Smooth muscle cell (in vitro differentiated cells): Measurements from ENCODE around the gene PRIMA1. TPM values are rescaled to one million over a fixed set of nuclear protein-coding genes. Genes with fewer than 3 reads are reported as not detected.

Experiments used
- DNase-seq: peaks from one replicate; lab custom pipeline; 2025; ENCODE audit not compliant: unreplicated experiment; lab: John Stamatoyannopoulos, UW
- H2AFZ ChIP-seq: fragments of 200-600 bp; sonication (generic); 2 replicates; pipeline ENCODE4 v1.6.0; 2016; ENCODE audit warnings: antibody characterized with exemption, low read depth, mild to moderate bottlenecking
- H3F3A ChIP-seq: fragments of 200-600 bp; sonication (generic); 2 replicates; pipeline ENCODE4 v1.6.0; 2017; ENCODE audit warnings: antibody characterized with exemption, low read depth
- H3K27ac ChIP-seq: fragments of 200-600 bp; sonication (generic); 2 replicates; pipeline ENCODE4 v1.5.1; 2016; ENCODE audit warnings: low read depth, mild to moderate bottlenecking
- H3K27me3 ChIP-seq: fragments of 200-600 bp; sonication (generic); 2 replicates; pipeline ENCODE4 v1.6.1; 2016; ENCODE audit warnings: low read depth, mild to moderate bottlenecking
- H3K36me3 ChIP-seq: fragments of 200-600 bp; sonication (generic); 2 replicates; pipeline ENCODE4 v1.5.1; 2016; ENCODE audit warnings: low read depth
- H3K4me1 ChIP-seq: fragments of 200-600 bp; sonication (generic); 2 replicates; pipeline ENCODE4 v1.5.1; 2016; ENCODE audit warnings: low read depth
- H3K4me2 ChIP-seq: fragments of 200-600 bp; sonication (generic); 2 replicates; pipeline ENCODE4 v1.6.0; 2016; ENCODE audit warnings: mild to moderate bottlenecking
- H3K4me3 ChIP-seq: fragments of 200-600 bp; sonication (generic); 2 replicates; pipeline ENCODE4 v1.5.1; 2016; ENCODE audit warnings: mild to moderate bottlenecking
- H3K79me2 ChIP-seq: fragments of 200-600 bp; sonication (generic); 2 replicates; pipeline ENCODE4 v1.6.0; 2016; ENCODE audit warnings: low read depth, mild to moderate bottlenecking
- H3K9ac ChIP-seq: fragments of 200-600 bp; sonication (generic); 2 replicates; pipeline ENCODE4 v1.6.0; 2016; ENCODE audit warnings: low read depth
- H3K9me3 ChIP-seq: fragments of 200-600 bp; sonication (generic); replicated peaks from 2 replicates; pipeline ENCODE4 v1.5.1; 2016; ENCODE audit warnings: low read depth
- H4K20me1 ChIP-seq: fragments of 200-600 bp; sonication (generic); 2 replicates; pipeline ENCODE4 v1.6.0; 2016; ENCODE audit warnings: low read depth
- CTCF ChIP-seq: fragments of 200-600 bp; sonication (generic); IDR thresholded peaks from 2 replicates; pipeline ENCODE4 v1.5.1; 2017; ENCODE audit warnings: borderline replicate concordance, mild to moderate bottlenecking, antibody characterized with exemption; ENCODE audit not compliant: insufficient read depth, poor library complexity, severe bottlenecking
- WGBS: methylation state at CpG from one replicate; pipeline ENCODE4 v1.1.7; 2016; ENCODE audit warnings: low lambda C conversion rate; 5-methylcytosine and 5-hydroxymethylcytosine counted together
- polyA plus RNA-seq: library from polyadenylated mRNA; unstranded; fragments of >200 nt; fragmentation: Nextera tagmentation; extraction: Ambion mirVana; gene quantifications from 2 replicates; pipeline ENCODE4 v1.2.1, GENCODE V29; 2016
- total RNA-seq: library from RNA; depleted of rRNA; stranded (reverse); fragments of >200 nt; gene quantifications from 2 replicates; pipeline ENCODE4 v1.2.3, GENCODE V29; 2014

PRIMA1 gene
- total and polyA plus RNA-seq, 2 experiments from 2014 or later, result not detected

DNA sequence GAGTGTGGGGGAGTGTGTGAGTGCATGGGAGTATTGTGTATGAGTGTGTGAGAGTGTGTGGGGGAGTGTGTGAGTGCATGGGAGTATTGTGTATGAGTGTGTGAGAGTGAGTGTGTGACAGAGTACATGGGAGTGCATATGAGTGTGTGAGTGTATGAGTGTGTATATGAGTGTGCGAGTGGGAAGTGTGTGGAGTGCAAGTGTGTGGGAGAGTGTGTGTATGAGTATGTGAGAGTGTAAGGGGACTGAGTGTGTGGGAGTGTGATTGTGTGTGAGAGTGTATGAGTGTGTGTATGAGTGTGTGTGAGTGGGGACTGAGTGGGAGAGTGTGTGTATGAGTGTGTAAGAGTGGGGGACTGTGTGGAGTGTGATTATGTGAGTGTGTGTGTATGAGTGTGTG, 40.7 kb downstream of the PRIMA1 start:
- H2AFZ ChIP-seq, result no peak overlapping the region
- H3K4me3 ChIP-seq, result no peak overlapping the region
- no peak overlapping the region for H3K4me2 ChIP-seq
- no peak overlapping the region for H3K9ac ChIP-seq
- H3F3A ChIP-seq, result no peaks in the 10 kb centered on the region
- no peaks in the 10 kb centered on the region for H3K79me2 ChIP-seq
- no peak for TF ChIP-seq CTCF
- no peaks in the 10 kb centered on the region for H3K27me3 ChIP-seq
- 90% methylated on average over 1 of the region's 1 CpG for WGBS
- no peaks in the 10 kb centered on the region for H4K20me1 ChIP-seq
- peaks cover 33% of the 10 kb centered on the region for H3K4me1 ChIP-seq
- no peaks in the 10 kb centered on the region for H3K9me3 ChIP-seq
- no peak overlapping the region for H3K27ac ChIP-seq
- DNase-seq, result no peak
- no peaks in the 10 kb centered on the region for H3K36me3 ChIP-seq

- Histone ChIP-seq H3K36me3 (no peaks in the 10 kb centered on the region), H3K4me1 (peaks cover 31% of the 10 kb centered on the region), H3F3A (no peaks in the 10 kb centered on the region), H3K9me3 (no peaks in the 10 kb centered on the region), H3K4me3 (no peak overlapping the region), H3K4me2 (no peak overlapping the region), H3K27ac (no peak overlapping the region), H2AFZ (no peak overlapping the region), H3K79me2 (no peaks in the 10 kb centered on the region), H3K27me3 (no peaks in the 10 kb centered on the region), H4K20me1 (no peaks in the 10 kb centered on the region), H3K9ac (no peak overlapping the region)
- TF ChIP-seq CTCF, result no peak
- DNase-seq, result no peak
- WGBS, result 94% methylated on average over 15 of the region's 15 CpGs
Measured at GRCh38 chr14:93747102-93747501, 41.2 kb downstream of the PRIMA1 start.

DNA sequence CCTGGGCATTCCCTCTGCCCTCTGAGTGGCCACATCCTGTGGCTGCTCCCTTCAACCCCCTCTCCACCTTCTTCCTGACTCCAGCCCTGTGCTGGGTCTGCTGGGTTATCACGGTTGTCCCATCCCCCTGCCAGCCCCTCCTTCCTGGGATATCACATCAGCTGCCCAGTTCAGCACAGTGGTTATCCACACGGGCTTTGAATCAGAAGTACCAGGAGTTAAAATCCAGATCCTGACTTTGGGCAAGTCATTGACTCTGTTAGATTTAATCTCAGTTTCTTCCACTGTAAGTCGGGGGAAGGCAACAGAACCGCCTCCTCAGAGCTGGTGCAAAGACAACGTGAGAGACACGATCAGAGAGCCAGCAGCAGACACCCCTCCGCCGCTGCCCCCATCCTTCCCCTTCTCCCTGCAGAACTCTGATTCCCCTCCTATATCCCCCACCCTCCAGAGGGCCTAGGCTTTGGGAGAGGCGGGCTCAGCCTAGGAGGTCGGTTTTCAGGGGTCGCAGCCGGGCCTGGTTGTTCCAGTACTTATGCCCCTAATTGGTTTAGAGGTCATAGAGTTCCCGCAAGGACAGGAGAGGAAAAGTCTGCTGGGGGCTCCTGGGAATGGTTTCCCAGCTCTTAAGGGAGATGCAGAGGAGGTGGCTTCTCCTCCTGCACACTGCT, 42.5 kb downstream of the PRIMA1 start:
- H3K27ac ChIP-seq, result no peak overlapping the region

More for the DNA sequence above, 42.5 kb downstream of the PRIMA1 start:
- Histone ChIP-seq H3K27me3 (no peaks in the 10 kb centered on the region), H3K79me2 (no peaks in the 10 kb centered on the region), H3K4me3 (no peak overlapping the region), H2AFZ (no peak overlapping the region), H3K9me3 (no peaks in the 10 kb centered on the region), H3K4me2 (no peak overlapping the region), H3F3A (no peaks in the 10 kb centered on the region), H4K20me1 (no peaks in the 10 kb centered on the region), H3K9ac (no peak overlapping the region), H3K4me1 (peaks cover 30% of the 10 kb centered on the region), H3K36me3 (no peaks in the 10 kb centered on the region)
- WGBS, result 71% methylated on average over 13 of the region's 13 CpGs
- no peak for DNase-seq
- no peak for TF ChIP-seq CTCF
